Skeletal muscle tissue (tissue), 4 donors: ENCODE results near the gene CDK11B. TPM values are rescaled to one million over a fixed set of nuclear protein-coding genes. Genes with fewer than 3 reads are reported as not detected.
A peak's percentile ranks its signal among the peaks of the same experiment; 100 is the strongest.
"Not testable (repeated sequence)": the region's sequence is repeated elsewhere in the genome, so short reads cannot be mapped to it uniquely, and the experiment has no call there.

Experiments
- H3K27ac ChIP-seq: one replicate; pipeline ENCODE4 v1.7.0; 2013; ENCODE audit warnings: mild to moderate bottlenecking, low read depth, low read length, inconsistent platforms
- H3K27me3 ChIP-seq, 3 donors: one replicate each; pipeline ENCODE4 v1.7.0; 2013; ENCODE audit warnings: low read length in 3 of 3; ENCODE audit not compliant: control insufficient read depth in 3 of 3, insufficient read depth in 3 of 3
- H3K36me3 ChIP-seq, 3 donors: one replicate each; pipeline ENCODE4 v1.7.0; 2013; ENCODE audit warnings: low read length in 3 of 3; ENCODE audit not compliant: control insufficient read depth in 3 of 3, insufficient read depth in 3 of 3
- H3K4me1 ChIP-seq, 3 donors: one replicate each; pipeline ENCODE4 v1.7.0; 2013; ENCODE audit warnings: low read length in 3 of 3, mild to moderate bottlenecking in 3 of 3; ENCODE audit not compliant: control insufficient read depth in 3 of 3, insufficient read depth in 3 of 3
- H3K4me3 ChIP-seq, 3 donors: one replicate each; pipeline ENCODE4 v1.7.0; 2013; ENCODE audit warnings: low read length in 3 of 3
- H3K9ac ChIP-seq, 3 donors: one replicate each; pipeline ENCODE4 v1.7.0; 2013; ENCODE audit warnings: low read length in 3 of 3, mild to moderate bottlenecking in 3 of 3, moderate library complexity in 2 of 3, low read depth in 1 of 3
- H3K9me3 ChIP-seq, 3 donors: one replicate each; pipeline ENCODE4 v1.7.0; 2013; ENCODE audit warnings: low read length in 3 of 3; ENCODE audit not compliant: control insufficient read depth in 3 of 3
- total RNA-seq: library from RNA; depleted of rRNA; stranded (reverse); fragments of >200 nt; gene quantifications from one replicate; pipeline ENCODE4 v1.2.3, GENCODE V29; 2014
- donor health status: Osteomylitis.

CDK11B gene
- total RNA-seq, 1 donor from 2014 or later, result 8.4 TPM

DNA sequence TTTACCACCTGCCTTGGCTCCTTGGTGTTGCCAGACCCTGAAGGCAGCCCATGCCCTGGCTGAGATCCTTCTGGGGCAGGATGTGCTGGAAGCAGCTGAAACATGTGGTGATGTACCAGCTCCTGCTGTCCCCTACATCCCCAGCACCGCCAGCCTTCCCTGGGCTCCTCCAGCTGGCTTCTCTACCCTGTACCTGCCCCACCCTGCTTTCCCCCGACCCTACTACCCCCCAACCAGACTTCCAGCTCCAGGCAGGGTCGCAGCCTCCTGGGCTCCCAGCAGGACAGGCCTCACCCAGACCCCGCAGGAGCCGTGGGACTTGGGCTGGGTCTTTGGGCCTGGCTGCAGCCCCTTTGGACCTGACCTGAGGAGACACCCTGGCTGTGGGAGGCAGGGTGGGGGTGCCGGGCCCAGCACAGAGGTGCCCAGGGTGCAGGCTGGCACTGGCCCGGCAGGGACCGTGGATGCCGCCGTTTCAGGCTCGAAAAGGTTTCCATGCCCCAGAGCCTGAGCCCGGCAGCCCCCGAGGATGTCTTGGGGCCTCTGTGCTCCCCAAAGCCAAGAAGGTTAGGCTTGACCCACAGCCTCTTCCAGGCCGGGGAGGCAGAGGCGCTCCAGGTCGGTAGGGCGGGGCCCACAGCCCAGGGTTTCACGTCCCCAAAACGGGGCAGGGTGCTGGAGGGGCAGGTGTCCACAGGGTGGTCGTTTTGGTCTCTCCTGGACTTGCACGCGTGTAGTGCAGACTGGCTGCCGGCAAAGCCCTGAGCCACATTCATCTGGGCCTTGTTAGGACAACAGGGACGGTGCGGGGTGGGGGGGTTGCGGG lies 38.8 kb upstream of the CDK11B start:
- not testable (repeated sequence) for H3K36me3 ChIP-seq, H3K4me1 ChIP-seq, H3K27me3 ChIP-seq, H3K9ac ChIP-seq, H3K9me3 ChIP-seq, H3K27ac ChIP-seq, H3K4me3 ChIP-seq

DNA sequence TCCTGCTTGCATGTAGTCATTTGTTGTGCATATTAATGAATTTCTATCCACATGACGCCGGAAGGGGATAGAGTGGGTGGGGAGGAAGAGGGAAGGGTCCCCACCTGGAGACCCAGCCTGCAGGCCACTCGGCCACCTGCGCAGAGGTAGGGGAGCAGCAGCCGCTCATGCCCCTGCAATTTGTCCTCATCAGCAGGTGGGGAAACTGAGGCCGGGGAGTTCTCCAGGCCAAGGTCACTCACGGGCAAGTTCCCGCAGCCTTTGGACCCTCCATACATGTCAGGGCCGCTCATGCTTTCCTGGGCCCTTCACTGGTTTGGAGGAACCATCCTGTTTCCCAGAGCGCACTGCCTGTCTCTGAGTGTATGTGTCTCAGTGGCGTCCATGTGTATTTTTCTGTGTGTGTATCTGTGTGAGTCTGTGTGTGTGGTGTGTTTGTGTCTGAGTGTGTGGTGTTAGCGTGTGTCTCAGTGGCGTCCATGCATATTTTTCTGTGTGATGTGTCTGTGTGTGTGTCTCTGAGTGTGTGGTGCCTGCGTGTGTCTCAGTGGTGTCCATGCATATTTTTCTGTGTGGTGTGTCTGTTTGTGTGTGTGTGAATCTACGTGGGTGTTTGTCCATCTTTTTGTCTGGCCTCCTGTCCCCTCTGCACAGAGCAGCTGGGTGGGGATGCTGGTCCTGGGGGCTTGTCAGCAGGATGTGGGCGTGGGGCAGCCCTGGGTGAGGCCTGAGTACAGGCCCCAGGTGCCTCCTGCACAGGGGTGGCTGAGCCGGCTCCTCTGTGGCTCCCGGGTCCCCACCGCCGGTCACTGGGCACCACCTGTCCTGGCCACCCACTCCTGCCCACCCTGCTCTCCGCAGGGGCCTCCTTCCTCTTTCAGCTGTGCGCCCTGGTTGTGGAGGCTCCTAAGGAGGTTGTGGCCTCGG lies 37.9 kb upstream of the CDK11B start:
- not testable (repeated sequence) for H3K9me3 ChIP-seq, H3K27me3 ChIP-seq, H3K36me3 ChIP-seq, H3K4me3 ChIP-seq, H3K27ac ChIP-seq, H3K4me1 ChIP-seq, H3K9ac ChIP-seq

DNA sequence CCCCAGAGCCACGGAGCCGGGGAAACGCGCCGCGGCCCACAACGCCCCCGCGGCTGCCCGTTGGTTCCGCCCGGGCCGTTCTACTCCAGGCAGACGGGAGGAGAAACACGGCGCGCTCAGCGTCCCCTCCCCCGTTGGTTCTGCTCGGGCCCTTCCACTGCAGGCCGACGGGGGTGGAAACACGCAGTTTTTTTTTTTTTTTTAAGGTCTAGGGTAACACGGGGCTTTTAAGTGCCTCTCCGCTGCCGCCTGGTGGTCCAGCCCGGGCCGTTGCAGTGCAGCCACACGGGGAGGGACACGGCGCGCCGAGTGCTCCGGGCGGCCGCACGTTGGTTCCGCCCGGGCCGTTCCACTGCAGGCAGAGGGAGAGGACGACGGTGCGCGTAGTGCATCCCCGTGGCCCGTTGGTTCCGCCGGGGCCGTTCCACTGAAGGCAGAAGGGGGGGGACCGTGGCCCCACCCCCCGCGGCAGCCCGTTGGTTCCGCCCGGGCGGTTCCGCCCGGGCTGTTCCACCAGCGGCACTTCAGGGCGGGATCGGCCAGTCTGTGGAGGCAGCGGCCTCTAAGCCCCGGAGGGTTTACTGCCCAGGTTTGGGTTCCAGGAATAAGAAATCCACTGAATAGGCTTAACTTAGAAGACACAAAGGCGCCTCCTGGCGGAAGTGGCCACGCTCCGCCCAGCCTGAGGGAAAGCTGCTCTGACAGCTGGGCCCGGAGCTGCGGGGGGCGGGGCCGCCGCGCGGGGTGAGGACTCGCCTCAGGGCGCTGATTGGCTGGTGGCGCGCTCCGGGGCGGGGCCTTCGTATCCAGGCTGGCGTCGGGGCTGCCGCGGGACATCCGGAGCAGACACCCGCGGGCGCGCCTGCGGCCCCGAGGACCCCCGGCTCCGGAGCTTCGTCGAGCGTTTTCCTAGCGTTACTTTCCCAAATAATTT lies 34.2 kb upstream of the CDK11B start, which contains the start of gene SLC35E2B:
Gene SLC35E2B, minus strand, starts transcription at position 82 of the 934 bp plus-strand sequence. CDS start 16,096 bp downstream, outside the sequence.
- H3K9ac ChIP-seq, result peak within 1 kb of the TSS in 1 of 3 donors; percentile 50
- peak within 1 kb of the TSS; percentile 76 for H3K27ac ChIP-seq
- not testable (repeated sequence) for H3K9me3 ChIP-seq, H3K4me1 ChIP-seq, H3K27me3 ChIP-seq, H3K36me3 ChIP-seq
- H3K4me3 ChIP-seq, result peak within 1 kb of the TSS in 2 of 3 donors; percentile 43 to 56

DNA sequence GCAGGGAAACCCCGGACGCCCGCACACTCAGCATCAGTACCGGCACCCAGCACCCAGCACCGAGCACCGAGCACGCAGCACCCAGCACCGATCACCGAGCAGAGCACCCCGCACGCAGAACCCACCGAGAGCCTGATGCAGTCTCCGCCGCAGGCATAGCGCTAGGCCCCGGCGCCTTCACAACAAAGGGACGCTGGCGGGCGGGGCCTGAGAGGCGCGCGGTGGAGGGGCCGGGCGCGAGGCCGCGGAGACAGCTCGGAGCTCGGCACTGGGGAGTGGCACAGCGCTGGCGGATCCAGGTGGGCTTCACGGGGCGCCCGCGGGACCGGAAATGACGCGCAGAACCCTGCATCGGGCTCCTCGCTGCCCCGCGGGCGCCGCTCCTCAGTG lies 33.5 kb upstream of the CDK11B start:
- Histone ChIP-seq H3K27ac (peak overlapping the region; percentile 76), H3K4me3 (peak overlapping the region in 2 of 3 donors; percentile 43 to 56), H3K9ac (peak overlapping the region in 1 of 3 donors; percentile 50)
- not testable (repeated sequence) for H3K9me3 ChIP-seq, H3K4me1 ChIP-seq, H3K36me3 ChIP-seq, H3K27me3 ChIP-seq

DNA sequence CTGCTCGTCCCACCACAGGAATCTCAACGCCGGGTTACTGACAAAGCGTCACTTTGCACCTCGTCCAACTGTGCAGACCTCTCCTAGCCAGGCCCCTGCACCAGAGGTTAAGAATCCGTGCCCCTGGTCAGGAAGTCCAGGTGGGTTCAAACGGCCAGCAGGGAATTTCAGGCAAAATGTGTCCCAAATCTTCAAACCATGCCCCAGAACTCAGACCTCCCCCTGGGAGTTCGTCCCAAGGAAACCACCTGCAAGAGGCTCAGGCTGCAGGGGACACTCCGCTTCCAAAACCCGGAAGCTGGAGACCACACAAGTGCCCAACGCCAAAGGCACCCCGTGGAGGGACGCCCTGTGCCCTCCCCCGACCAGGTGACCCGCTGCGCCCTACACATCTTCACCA lies 32.6 kb upstream of the CDK11B start:
- H3K4me1 ChIP-seq, H3K4me3 ChIP-seq, H3K9ac ChIP-seq, H3K27ac ChIP-seq, H3K9me3 ChIP-seq, H3K27me3 ChIP-seq, H3K36me3 ChIP-seq: not testable (repeated sequence)

DNA sequence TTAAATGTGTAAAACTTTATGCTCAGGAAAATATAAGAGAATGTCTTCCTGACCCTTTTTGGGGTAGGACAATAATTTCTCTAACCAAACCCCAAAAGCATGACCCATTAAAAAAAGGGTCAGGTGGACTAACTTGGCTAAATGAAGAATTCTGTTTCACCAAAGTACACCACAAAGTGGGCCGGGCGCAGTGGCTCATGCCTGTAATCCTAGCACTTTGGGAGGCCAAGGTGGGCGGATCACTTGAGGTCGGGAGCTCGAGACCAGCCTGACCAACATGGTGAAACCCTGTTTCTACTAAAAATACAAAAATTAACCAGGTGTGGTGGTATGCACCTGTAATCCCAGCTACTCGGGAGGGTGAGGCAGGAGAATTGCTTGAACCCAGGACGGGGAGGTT lies 30.7 kb upstream of the CDK11B start:
- not testable (repeated sequence) for H3K36me3 ChIP-seq, H3K4me1 ChIP-seq, H3K9ac ChIP-seq, H3K4me3 ChIP-seq, H3K27ac ChIP-seq, H3K9me3 ChIP-seq, H3K27me3 ChIP-seq

DNA sequence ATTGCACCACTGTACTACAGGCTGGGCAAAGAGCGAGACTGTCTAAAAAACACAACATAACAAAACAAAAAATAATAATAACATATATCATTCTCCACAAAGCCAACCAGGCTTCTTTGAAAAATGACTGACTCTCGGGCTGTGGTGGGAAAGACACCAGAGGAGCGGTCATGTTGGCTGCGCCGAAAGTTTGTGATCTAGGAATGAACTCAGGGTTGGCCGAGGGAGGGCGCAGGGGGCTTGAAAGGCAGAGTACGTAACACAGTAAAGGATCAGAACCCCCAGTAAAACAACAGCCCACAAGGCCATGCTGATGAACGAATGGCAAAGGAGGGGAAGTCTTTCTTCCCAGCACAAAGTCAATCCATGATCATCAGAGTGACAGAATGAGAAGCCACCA lies 29.0 kb upstream of the CDK11B start:
- H3K9me3 ChIP-seq, result no peaks in the 10 kb centered on the region
- H3K9ac ChIP-seq, result no peak overlapping the region
- H3K27ac ChIP-seq, result no peak overlapping the region
- H3K27me3 ChIP-seq, result no peaks in the 10 kb centered on the region
- H3K4me3 ChIP-seq, result no peak overlapping the region
- no peaks in the 10 kb centered on the region for H3K4me1 ChIP-seq
- peaks cover 0 to 7% (median 0%) of the 10 kb centered on the region in 3 donors for H3K36me3 ChIP-seq

DNA sequence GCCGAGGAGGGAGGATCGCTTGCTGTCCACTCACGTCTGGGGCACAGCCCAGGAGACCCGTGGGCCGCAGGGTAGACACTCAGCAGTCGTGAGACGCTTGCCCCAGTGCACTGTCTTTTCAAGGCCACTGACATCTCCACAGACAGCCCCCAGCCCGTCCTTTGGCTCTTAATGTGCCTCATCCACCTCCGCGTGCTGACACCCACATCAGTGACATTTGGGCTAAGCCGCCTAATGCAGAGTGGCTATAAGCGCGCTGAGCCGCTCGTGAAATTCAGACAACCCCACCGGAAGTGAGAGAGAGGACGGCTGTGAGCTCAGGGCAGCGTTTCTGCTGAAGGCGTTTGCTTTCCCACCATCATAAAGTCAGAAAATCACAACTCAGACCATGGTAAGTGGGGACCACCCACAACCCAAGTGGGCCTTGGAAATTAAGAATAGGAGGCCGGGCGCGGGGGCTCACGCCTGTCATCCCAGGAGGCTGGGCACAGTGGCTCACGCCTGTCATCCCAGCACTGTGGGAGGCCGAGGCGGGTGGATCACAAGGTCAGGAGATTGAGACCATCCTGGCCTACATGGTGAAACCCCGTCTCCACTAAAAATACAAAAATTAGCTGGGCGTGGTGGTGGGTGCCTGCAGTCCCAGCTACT lies 25.4 kb upstream of the CDK11B start:
- Histone ChIP-seq H3K27me3 (no peaks in the 10 kb centered on the region), H3K9ac (no peak overlapping the region), H3K27ac (no peak overlapping the region), H3K4me3 (no peak overlapping the region), H3K4me1 (no peaks in the 10 kb centered on the region), H3K9me3 (no peaks in the 10 kb centered on the region), H3K36me3 (peaks cover 0 to 11% (median 0%) of the 10 kb centered on the region in 3 donors)
